Dedifferentiated amniotic fluid mesenchymal stem cell (primary cell): ENCODE data around the gene PATL2.
"Not testable (repeated sequence)": the region's sequence is repeated elsewhere in the genome, so short reads cannot be mapped to it uniquely, and the experiment has no call there.

ENCODE experiments used
- DNase-seq: peaks from one replicate; pipeline ENCODE4 v3.0.0-alpha.2; 2016; ENCODE audit errors: extremely low spot score

PATL2 gene

DNA sequence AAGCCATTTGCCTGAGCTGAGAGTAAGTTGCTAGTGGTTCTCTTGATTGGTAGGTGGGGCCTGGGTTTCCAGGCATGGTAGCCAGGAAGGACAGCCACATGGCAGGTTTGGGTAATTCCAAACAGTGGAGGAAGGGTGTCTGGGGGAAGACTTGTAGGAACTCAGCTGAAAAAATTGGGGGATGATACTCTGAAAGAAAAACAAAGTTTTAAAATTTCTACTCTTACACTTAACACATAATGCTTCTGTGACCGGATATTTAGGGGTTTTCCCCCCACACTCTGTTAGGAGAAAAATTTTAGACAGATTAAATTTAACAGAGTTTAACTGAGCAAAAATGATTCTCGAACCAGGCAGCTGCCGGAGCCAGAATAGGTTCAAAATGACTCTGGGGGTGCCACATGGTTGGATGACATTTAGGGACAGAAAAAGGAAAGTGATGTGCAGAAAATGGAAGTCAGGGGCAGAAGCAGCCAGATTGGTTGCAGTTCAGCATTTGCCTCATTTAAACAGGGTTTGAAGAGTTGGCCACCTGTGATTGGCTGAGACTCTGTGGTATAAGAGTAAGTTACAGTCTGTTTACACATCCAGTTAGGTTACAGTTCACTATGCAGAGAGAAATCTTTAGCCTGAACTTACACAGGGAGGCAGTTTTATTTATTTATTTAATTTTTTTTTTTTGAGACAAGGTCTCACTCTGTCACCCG lies 8.3 kb upstream of the PATL2 start:
- no peak for DNase-seq

GRCh38 chr15:44718927-44719292 lies 7.8 kb upstream of the PATL2 start:
- DNase-seq: no peak

DNA sequence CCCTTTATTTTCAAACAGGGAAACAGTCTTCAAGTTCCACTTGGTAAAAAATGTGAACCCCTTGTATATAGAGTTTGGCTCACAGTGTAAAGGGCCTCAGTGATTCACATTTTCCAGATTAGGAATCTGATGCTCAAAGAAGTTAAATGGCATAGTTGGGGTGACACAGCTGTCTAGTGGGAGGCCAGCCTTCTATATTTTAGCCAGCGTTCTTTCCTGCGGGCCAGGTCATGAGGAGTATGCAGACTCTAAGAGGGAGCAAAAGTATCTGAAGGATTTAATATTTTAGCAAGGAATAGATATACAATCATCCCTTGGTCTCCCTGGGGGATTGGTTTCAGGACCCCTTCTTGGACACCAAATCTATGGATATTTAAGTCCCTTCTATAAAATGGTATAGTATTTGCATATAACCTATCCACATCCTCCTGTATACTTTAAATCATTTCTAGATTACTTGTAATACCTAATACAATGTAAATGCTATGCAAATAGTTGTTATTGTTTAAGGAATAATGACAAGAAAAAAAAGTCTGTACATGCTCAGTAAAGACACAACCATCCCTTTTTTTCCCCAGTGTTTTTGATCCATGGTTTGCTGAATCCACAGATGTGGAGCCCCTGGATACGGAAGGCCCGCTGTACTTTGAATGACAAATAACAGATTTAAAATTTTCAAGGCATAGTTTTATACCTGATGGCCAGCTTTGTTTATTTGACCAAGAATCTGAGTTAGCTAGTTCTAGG lies 7.2 kb upstream of the PATL2 start:
- no peak for DNase-seq

- no peak for DNase-seq
Observed at GRCh38 chr15:44716983-44717602, 6.0 kb upstream of the PATL2 start.

GRCh38 chr15:44715797-44716334 lies 4.7 kb upstream of the PATL2 start:
- DNase-seq: no peak

GRCh38 chr15:44715142-44715796 lies 4.1 kb upstream of the PATL2 start:
- DNase-seq: no peak

- no peak for DNase-seq
Observed at GRCh38 chr15:44713006-44713966, 2.2 kb upstream of the PATL2 start.

DNA sequence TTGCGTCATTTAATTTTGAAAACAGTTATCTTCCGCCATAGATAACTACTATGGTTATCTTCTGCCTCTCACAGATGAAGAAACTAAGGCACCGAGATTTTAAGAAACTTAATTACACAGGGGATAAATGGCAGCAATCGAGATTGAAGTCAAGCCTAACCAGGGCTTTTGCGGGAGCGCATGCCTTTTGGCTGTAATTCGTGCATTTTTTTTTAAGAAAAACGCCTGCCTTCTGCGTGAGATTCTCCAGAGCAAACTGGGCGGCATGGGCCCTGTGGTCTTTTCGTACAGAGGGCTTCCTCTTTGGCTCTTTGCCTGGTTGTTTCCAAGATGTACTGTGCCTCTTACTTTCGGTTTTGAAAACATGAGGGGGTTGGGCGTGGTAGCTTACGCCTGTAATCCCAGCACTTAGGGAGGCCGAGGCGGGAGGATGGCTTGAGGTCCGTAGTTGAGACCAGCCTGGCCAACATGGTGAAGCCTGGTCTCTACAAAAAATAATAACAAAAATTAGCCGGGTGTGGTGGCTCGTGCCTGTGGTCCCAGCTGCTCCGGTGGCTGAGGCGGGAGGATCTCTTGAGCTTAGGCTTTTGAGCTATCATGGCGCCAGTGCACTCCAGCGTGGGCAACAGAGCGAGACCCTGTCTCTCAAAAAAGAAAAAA lies 1.4 kb upstream of the PATL2 start:
- DNase-seq: peak; percentile 70

DNA sequence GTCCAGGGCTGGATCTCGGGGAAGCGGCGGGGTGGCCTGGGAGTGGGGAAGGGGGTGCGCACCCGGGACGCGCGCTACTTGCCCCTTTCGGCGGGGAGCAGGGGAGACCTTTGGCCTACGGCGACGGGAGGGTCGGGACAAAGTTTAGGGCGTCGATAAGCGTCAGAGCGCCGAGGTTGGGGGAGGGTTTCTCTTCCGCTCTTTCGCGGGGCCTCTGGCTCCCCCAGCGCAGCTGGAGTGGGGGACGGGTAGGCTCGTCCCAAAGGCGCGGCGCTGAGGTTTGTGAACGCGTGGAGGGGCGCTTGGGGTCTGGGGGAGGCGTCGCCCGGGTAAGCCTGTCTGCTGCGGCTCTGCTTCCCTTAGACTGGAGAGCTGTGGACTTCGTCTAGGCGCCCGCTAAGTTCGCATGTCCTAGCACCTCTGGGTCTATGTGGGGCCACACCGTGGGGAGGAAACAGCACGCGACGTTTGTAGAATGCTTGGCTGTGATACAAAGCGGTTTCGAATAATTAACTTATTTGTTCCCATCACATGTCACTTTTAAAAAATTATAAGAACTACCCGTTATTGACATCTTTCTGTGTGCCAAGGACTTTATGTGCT lies 721 bp upstream of the PATL2 start:
- peak; percentile 39 for DNase-seq

- DNase-seq: peak; percentile 19
Observed at GRCh38 chr15:44710236-44711095, 657 bp downstream of the PATL2 start.

DNA sequence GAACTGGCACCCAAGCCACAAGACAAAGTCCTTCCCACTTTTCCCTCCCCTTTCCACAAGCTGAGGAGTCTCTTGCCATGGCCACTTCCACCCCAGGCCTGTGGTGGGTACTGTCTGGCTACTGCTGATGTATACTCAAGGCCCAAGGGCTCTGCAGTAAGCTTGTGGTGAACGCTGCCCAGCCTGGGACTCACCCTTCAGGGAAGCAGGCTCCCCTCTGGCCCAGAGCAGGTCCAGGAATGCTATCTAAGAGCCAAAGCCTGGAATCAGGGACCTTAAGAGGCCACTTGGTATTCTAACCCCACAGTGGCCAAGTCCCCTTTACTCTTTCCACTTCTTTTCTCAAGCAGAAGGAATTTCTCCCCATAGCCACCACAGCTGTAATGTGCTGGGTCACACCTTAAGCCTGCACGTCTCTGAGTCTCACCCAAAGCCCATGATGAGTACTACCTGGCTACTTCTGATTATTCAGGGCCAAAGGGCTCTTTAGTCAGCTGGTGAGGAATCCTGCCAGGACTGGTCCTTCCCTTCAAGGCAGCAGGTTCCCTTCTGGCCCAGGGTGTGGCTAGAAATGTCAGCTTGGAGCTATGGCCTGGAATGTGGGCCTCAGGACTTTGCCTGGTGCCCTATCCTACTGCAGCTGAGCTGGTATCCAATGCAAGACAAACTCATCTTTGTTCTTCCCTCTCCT lies 4.0 kb downstream of the PATL2 start:
- DNase-seq: no peak

DNA sequence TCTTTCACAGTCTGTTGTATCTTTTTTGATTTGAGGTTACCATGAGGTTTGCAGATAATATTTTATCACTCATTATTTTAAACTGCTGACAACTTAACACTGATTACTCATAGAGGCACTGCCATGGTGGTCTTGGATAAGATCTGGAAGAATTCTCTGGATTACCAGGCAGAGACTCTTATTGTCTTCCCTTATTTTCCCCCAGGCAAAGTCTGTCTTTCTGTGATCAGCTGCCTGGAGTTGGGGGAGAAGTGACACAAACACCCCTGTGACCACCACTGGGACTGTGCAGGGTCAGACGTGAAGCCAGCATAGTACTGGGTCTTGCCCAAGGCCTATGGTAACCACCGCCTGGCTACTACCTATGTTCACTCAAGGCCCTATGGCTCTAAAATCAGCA lies 4.7 kb downstream of the PATL2 start:
- DNase-seq: no peak

GRCh38 chr15:44705986-44706385 lies 5.1 kb downstream of the PATL2 start:
- DNase-seq: no peak

DNA sequence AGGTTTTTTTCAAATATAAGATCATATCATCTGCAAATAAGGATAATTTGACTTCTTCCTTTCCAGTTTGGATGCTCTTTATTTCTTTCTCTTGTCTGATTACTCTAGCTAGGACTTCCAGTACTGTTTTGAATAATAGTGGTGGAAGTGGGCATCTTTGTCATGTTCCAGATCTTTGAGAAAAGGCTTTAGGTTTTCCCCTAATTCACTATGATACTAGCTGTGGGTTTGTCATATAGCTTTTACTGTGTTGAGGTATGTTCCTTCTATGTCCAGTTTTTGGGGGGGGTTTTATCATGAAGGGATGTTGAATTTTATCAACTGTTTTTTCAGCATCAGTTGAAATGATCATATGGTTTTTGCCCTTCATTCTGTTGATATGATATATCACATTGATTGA lies 10.4 kb downstream of the PATL2 start:
- not testable (repeated sequence) for DNase-seq

DNA sequence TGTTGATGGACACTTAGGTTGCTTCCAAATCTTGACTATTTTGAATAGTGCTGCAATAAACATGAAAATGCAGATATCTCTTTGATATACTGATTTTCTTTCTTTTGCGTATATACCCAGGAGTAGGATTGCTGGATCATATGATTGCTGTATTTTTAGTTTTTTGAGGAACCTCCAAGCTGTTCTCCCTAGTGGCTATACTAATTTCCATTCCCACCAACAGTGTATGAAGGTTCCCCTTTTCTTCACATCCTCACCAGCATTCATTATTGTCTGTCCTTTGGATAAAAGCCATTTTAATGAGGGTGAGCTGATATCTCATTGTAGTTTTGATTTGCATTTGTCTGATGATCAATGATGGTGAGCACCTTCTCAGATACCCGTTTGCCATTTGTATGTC lies 12.5 kb downstream of the PATL2 start:
- no peak for DNase-seq

DNA sequence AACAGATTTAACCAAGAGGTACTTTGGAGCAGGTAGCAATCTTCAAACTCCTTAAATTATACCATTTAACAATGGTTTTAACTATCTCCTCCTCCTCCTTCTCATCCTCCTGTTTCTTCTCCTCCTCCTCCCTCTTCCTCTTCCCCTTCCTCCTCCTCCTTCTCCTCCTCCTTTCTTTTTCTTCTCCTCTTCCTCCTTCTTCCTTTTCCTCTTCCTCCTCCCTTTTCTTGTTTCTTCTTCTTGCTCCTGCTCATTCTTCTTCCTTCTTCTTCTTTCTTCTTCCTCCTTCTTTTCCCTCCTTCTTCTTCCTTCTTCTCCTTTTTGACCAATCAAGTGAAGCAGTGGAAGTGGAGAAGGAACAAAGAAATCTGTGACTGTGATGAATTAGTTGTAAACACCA lies 14.1 kb downstream of the PATL2 start:
- no peak for DNase-seq

DNA sequence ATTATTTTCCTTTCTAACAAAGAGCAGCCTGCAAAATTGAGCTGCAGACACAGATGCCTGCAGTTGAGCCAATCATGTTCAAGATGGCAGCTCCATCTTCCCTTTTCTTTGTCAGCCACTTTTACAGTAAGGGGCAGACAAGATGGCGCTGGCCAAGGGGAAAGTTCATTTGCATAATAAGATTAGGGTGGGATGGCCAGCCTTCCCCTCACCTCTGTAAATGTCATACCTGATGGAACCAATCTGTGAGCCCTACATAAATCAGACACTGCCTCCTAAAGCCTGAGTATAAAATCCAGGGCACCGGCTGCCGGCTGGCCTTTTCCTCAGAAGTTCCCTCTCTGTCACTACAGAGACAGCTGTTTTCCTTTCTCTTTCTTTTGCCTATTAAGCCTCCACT lies 15.8 kb downstream of the PATL2 start:
- no peak for DNase-seq

DNA sequence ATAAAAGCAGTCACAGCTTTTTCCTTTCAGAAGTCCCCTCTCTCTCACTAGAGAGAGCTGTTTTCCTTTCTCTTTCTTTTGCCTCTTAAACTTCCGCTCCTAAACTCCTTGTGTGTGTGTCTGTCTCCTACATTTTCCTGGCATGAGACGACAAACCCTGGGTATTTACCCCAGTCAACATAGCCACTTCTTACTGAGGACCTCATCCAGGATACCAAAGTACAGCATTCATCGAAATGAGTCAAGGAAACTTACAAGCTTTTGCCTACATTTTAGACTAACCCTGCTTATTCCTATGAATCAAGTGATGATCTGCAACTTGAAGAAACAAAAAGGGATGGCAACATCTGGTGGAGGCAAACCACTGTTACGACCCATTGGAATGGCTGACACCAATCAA lies 16.7 kb downstream of the PATL2 start:
- no peak for DNase-seq

GRCh38 chr15:44692659-44693058 lies 18.5 kb downstream of the PATL2 start:
- no peak for DNase-seq
